ENCODE measurements around the gene TRPM8.
A peak's percentile ranks its signal among the peaks of the same experiment; 100 is the strongest.
"Not testable (repeated sequence)": the region's sequence is repeated elsewhere in the genome, so short reads cannot be mapped to it uniquely, and the experiment has no call there.

The TRPM8 gene

GRCh38 chr2:233936089-233936488 lies 18.9 kb downstream of the TRPM8 start:
- DNase-seq (ENCODE audit: low read depth, low spot score) = no peak

GRCh38 chr2:233938676-233939370 lies 21.6 kb downstream of the TRPM8 start:
- DNase-seq (ENCODE audit: low read depth, low spot score) = no peak

GRCh38 chr2:233940376-233941276 lies 23.5 kb downstream of the TRPM8 start:
- no peak for DNase-seq (ENCODE audit: low read depth, low spot score)

- DNase-seq (ENCODE audit: low read depth, low spot score) = no peak
Measured at GRCh38 chr2:233942731-233943130, 25.6 kb downstream of the TRPM8 start.

GRCh38 chr2:233944269-233944668 lies 27.1 kb downstream of the TRPM8 start:
- DNase-seq (ENCODE audit: low read depth, low spot score) = no peak

- no peak for DNase-seq (ENCODE audit: low read depth, low spot score)
Measured at GRCh38 chr2:233944722-233945121, 27.5 kb downstream of the TRPM8 start.

GRCh38 chr2:233945146-233945545 lies 28.0 kb downstream of the TRPM8 start:
- no peak for DNase-seq (ENCODE audit: low read depth, low spot score)

- DNase-seq (ENCODE audit: low read depth, low spot score) = no peak
Measured at GRCh38 chr2:233950078-233950825, 33.1 kb downstream of the TRPM8 start.

- no peak for DNase-seq (ENCODE audit: low read depth, low spot score)
Measured at GRCh38 chr2:233952335-233952734, 35.2 kb downstream of the TRPM8 start.

GRCh38 chr2:233953087-233953801 lies 36.1 kb downstream of the TRPM8 start:
- DNase-seq (ENCODE audit: low read depth, low spot score) = no peak

- no peak for DNase-seq (ENCODE audit: low read depth, low spot score)
Measured at GRCh38 chr2:233960203-233960602, 43.0 kb downstream of the TRPM8 start.

GRCh38 chr2:233961905-233962304 lies 44.7 kb downstream of the TRPM8 start:
- DNase-seq (ENCODE audit: low read depth, low spot score) = no peak

- DNase-seq (ENCODE audit: low read depth, low spot score) = no peak
Measured at GRCh38 chr2:233964581-233964980, 47.4 kb downstream of the TRPM8 start.

GRCh38 chr2:233965032-233965603 lies 47.9 kb downstream of the TRPM8 start:
- no peak for DNase-seq (ENCODE audit: low read depth, low spot score)

- not testable (repeated sequence) for DNase-seq (ENCODE audit: low read depth, low spot score)
Measured at GRCh38 chr2:233965646-233966045, 48.5 kb downstream of the TRPM8 start.

- no peak for DNase-seq (ENCODE audit: low read depth, low spot score)
Measured at GRCh38 chr2:233966388-233966787, 49.2 kb downstream of the TRPM8 start.

GRCh38 chr2:233967164-233967563 lies 50.0 kb downstream of the TRPM8 start:
- DNase-seq (ENCODE audit: low read depth, low spot score) = no peak

- no peak for DNase-seq (ENCODE audit: low read depth, low spot score)
Measured at GRCh38 chr2:233968556-233968955, 51.4 kb downstream of the TRPM8 start.

GRCh38 chr2:233972460-233972859 lies 55.3 kb downstream of the TRPM8 start:
- DNase-seq (ENCODE audit: low read depth, low spot score) = not testable (repeated sequence)

- no peak for DNase-seq (ENCODE audit: low read depth, low spot score)
Measured at GRCh38 chr2:233972941-233973575, 55.9 kb downstream of the TRPM8 start.

- peak; percentile 12 for DNase-seq (ENCODE audit: low read depth, low spot score)
Measured at GRCh38 chr2:233973786-233974185, 56.6 kb downstream of the TRPM8 start.

Data from iPS DF 19.7 (cell line).